MM.1S (cell line): ENCODE results near the gene RAPGEF2.

Experiments
- CTCF ChIP-seq: fragments of 300-600 bp; sonication (generic); IDR thresholded peaks from 2 replicates; pipeline ENCODE4 v1.5.1; 2016; ENCODE audit warnings: antibody characterized with exemption, low read length, mixed read lengths
- EZH2 ChIP-seq: fragments of 300-600 bp; sonication (generic); optimal IDR thresholded peaks from 2 replicates; pipeline ENCODE3; 2017; ENCODE audit warnings: low read depth, mild to moderate bottlenecking, antibody characterized with exemption, low read length, mixed read lengths
- EZH2phosphoT487 ChIP-seq: fragments of 300-600 bp; sonication (generic); IDR thresholded peaks from 2 replicates; pipeline ENCODE4 v1.6.1; 2018; ENCODE audit warnings: antibody characterized with exemption, low read length

- TF ChIP-seq CTCF (no peak), EZH2phosphoT487 (no peak), EZH2 (no peak)
These were observed 3.8 kb downstream of the RAPGEF2 start for GRCh38 chr4:159106636-159107035.
